ENCODE measurements around the gene NXT2.
A peak's percentile ranks its signal among the peaks of the same experiment; 100 is the strongest.
"Not testable (repeated sequence)": the region's sequence is repeated elsewhere in the genome, so short reads cannot be mapped to it uniquely, and the experiment has no call there.

Gene NXT2

GRCh38 chrX:109536439-109537323, at the start of gene NXT2:
TSS of gene NXT2 (plus strand) at chrX:109536844. CDS start at chrX:109537007, 163 bp downstream.
- peak; percentile 91 for DNase-seq

- no peak for DNase-seq
These were observed 49.0 kb upstream of the NXT2 start for GRCh38 chrX:109487640-109488039.

GRCh38 chrX:109489174-109489573, 47.5 kb upstream of the NXT2 start:
- DNase-seq: no peak

- no peak for DNase-seq
These were observed 38.2 kb upstream of the NXT2 start for GRCh38 chrX:109498434-109498833.

- DNase-seq: no peak
These were observed 35.5 kb upstream of the NXT2 start for GRCh38 chrX:109501176-109501575.

GRCh38 chrX:109508915-109509314, 27.7 kb upstream of the NXT2 start:
- no peak for DNase-seq

GRCh38 chrX:109511113-109511512, 25.5 kb upstream of the NXT2 start:
- no peak for DNase-seq

- DNase-seq: no peak
These were observed 17.6 kb upstream of the NXT2 start for GRCh38 chrX:109519001-109519400.

- no peak for DNase-seq
These were observed 3.6 kb upstream of the NXT2 start for GRCh38 chrX:109533005-109533404.

- DNase-seq: peak; percentile 58
These were observed 3.0 kb upstream of the NXT2 start for GRCh38 chrX:109533631-109534030.

GRCh38 chrX:109534933-109535332, 1.7 kb upstream of the NXT2 start:
- DNase-seq: no peak

- no peak for DNase-seq
These were observed 1.1 kb upstream of the NXT2 start for GRCh38 chrX:109535578-109535977.

GRCh38 chrX:109537324-109537665, 651 bp downstream of the NXT2 start:
- DNase-seq: peak; percentile 54

GRCh38 chrX:109539007-109539406, 2.4 kb downstream of the NXT2 start:
- not testable (repeated sequence) for DNase-seq

- no peak for DNase-seq
These were observed 17.2 kb downstream of the NXT2 start for GRCh38 chrX:109553862-109554261.

GRCh38 chrX:109576083-109576482, 39.4 kb downstream of the NXT2 start:
- not testable (repeated sequence) for DNase-seq

GRCh38 chrX:109577055-109577454, 40.4 kb downstream of the NXT2 start:
- DNase-seq: no peak

- DNase-seq: peak; percentile 0
These were observed 42.3 kb downstream of the NXT2 start for GRCh38 chrX:109578916-109579315.

- DNase-seq: no peak
These were observed 48.8 kb downstream of the NXT2 start for GRCh38 chrX:109585488-109585887.

GRCh38 chrX:109590176-109590575, 53.5 kb downstream of the NXT2 start:
- DNase-seq: no peak

Data from fibroblast of skin of right biceps (primary cell).